ENCODE measurements around the gene ENTPD8.

The ENTPD8 gene, protein sequence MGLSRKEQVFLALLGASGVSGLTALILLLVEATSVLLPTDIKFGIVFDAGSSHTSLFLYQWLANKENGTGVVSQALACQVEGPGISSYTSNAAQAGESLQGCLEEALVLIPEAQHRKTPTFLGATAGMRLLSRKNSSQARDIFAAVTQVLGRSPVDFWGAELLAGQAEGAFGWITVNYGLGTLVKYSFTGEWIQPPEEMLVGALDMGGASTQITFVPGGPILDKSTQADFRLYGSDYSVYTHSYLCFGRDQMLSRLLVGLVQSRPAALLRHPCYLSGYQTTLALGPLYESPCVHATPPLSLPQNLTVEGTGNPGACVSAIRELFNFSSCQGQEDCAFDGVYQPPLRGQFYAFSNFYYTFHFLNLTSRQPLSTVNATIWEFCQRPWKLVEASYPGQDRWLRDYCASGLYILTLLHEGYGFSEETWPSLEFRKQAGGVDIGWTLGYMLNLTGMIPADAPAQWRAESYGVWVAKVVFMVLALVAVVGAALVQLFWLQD

DNA sequence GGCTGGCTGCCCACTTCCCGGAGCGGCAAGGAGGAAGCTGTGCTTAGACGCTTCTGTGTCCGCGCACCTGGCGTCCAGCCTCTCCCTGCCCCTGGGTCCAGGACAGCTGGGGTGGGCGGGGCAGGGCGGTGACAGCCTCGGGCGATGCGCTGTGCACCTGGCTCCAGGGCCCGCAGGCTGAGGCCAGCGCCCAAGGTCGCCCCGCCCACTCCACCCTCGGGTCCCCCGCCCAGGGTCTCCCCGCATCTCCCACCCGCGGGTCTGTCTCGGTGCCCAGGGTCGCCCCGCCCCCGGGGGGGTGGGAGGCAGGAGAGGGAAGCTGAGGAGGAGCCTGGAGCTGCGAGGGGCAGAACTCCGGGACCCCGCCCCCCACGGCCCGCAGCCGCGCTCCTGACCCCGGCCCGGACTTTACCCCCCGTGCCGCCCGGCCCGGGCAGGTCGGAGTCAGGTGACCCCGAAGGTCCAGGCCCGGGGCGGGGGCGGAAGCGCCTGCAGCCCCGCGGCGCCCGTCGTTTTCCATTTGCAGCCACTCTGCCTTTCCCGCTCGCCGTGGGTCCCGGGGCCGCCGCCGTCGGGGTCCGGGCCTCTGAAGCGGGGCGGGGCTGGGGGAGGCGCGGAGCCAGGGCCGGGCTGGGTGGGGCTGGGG lies at the start of gene ENTPD8:
Gene ENTPD8, minus strand, starts transcription at position 69 of the 646 bp plus-strand sequence. CDS start 3,072 bp downstream, outside the sequence.
- peak within 1 kb of the TSS; percentile 34 for H3K4me3 ChIP-seq (ENCODE audit: low read depth, low read length)

GRCh38 chr9:137490532-137491186 lies 49.5 kb upstream of the ENTPD8 start:
- H3K4me3 ChIP-seq (ENCODE audit: low read depth, low read length): no peak overlapping the region
- DNase-seq (ENCODE audit: low read depth): no peak

More for the DNA sequence above, at the start of gene ENTPD8:
- no peak for DNase-seq (ENCODE audit: low read depth)

DNA sequence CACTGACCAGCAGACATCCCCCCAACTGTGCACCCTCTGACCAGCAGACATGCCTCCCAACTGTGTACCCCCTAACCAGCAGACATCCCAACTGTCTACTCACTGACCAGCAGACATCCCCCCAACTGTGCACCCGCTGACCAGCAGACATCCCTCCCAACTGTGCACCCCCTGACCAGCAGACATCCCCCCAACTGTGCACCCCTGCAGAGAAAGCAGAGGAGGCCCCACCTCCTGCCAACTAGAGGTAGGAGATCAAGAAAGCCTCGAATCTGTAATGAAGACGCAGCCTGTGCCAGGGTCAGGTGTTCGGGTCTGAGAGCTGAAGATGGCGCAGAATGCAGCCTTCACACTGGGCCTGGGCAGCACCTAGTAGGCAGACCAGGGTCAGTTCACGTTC lies 47.7 kb upstream of the ENTPD8 start:
- DNase-seq (ENCODE audit: low read depth): no peak
- H3K4me3 ChIP-seq (ENCODE audit: low read depth, low read length): no peak overlapping the region

GRCh38 chr9:137488327-137488653 lies 47.1 kb upstream of the ENTPD8 start:
- no peak overlapping the region for H3K4me3 ChIP-seq (ENCODE audit: low read depth, low read length)
- no peak for DNase-seq (ENCODE audit: low read depth)

GRCh38 chr9:137487454-137488326 lies 46.5 kb upstream of the ENTPD8 start:
- DNase-seq (ENCODE audit: low read depth): no peak
- H3K4me3 ChIP-seq (ENCODE audit: low read depth, low read length): no peak overlapping the region

DNA sequence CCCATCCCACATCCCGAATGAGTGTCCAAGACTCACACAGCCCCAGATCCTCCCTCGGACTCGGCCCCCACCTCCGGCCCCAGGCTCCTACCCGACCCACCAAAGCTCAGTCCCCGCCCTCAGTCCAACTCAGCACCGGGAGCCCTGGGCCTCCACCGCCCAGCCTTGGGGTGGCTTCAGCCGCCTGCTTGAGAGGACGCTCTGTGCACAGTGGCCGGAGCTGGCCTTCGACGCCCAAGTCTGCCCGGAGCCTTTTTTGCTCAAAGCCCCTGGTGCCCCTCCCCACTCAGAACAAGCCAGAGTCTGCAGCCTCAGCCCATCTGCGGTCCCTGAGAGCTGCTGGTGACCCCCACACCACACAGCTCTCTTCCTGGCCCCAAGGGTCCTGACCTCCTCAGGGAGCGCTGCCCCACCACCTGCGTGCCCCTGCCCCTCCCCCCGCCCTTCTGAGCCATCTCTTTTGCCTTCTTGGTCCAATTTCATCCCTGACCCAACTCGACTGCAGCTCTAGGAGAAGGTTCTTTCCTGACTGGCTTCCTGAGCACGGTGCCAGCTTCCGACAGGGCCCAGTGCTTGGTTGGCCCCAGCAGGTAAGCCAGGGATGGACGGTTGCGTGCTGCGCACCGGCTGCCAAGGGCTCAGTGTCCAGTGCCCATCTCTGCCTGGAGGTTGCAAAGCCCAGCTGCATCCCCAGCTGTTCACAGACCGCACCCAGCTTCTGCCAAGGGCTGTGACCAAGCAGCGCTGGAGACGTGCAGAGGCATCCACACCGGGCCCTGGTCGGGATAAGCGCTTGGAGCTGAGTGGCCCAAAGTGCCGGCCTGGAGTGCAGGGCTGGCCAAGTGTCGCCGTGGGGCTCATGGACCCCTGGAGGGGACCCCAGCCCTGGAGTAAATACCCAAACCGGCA lies 45.6 kb upstream of the ENTPD8 start:
- no peak for DNase-seq (ENCODE audit: low read depth)
- no peak overlapping the region for H3K4me3 ChIP-seq (ENCODE audit: low read depth, low read length)

DNA sequence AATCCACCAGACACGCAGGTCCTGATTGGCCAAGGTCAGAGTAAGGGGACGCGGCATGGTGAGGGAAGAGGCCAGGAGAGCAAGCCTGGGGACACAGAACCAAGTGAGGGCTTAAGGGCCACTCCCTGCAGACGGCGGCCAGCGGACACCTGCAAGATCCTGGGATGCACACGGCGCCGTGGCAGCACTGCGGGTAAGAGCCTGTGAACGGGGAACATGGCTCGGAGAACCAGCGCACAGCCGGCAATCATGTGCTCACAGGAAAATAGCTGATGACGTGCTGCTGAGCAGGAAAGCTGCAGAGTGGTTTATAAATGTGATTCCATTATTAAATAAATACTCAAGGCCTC lies 45.0 kb upstream of the ENTPD8 start:
- H3K4me3 ChIP-seq (ENCODE audit: low read depth, low read length): no peak overlapping the region
- DNase-seq (ENCODE audit: low read depth): no peak

DNA sequence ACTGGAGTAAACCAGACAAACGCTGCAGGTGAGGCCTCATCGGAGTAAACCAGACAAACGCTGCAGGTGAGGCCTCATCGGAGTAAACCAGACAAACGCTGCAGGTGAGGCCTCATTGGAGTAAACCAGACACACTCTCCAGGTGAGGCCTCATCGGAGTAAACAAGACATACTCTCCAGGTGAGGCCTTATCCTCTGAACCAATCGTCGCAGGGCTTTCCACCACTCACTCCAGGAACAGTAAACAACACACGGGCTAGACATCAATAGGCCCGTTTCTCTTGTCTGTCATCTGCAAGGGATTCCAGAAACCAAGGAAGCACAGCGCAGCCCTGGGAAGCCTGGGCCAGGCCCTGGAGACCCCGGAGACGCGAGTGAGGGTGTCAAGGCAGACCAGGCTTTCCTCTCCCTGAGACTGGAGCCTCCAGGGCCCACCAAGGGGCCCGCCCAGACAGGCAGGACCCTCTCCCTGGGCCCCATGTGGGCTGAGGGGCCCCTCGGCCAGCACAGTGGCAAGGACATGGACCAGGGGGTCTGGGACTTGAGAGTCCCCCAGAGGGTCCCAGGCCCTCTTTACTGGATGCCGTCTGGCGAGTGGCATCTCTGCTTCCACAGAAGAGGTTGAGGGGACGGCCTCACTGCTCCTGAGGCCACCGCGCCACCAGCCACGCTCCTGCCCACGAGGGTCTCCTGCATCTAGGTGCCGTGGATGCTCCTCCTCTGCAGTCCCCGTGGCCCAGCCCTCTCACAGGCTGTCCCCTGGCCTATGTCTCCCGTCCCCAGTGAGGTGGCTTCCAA lies 44.4 kb upstream of the ENTPD8 start:
- no peak for DNase-seq (ENCODE audit: low read depth)
- H3K4me3 ChIP-seq (ENCODE audit: low read depth, low read length): no peak overlapping the region

- no peak for DNase-seq (ENCODE audit: low read depth)
- no peak overlapping the region for H3K4me3 ChIP-seq (ENCODE audit: low read depth, low read length)
These were observed 43.6 kb upstream of the ENTPD8 start for GRCh38 chr9:137484551-137485315.

GRCh38 chr9:137482094-137482781 lies 41.1 kb upstream of the ENTPD8 start:
- H3K4me3 ChIP-seq (ENCODE audit: low read depth, low read length): no peak overlapping the region
- DNase-seq (ENCODE audit: low read depth): peak; percentile 28

DNA sequence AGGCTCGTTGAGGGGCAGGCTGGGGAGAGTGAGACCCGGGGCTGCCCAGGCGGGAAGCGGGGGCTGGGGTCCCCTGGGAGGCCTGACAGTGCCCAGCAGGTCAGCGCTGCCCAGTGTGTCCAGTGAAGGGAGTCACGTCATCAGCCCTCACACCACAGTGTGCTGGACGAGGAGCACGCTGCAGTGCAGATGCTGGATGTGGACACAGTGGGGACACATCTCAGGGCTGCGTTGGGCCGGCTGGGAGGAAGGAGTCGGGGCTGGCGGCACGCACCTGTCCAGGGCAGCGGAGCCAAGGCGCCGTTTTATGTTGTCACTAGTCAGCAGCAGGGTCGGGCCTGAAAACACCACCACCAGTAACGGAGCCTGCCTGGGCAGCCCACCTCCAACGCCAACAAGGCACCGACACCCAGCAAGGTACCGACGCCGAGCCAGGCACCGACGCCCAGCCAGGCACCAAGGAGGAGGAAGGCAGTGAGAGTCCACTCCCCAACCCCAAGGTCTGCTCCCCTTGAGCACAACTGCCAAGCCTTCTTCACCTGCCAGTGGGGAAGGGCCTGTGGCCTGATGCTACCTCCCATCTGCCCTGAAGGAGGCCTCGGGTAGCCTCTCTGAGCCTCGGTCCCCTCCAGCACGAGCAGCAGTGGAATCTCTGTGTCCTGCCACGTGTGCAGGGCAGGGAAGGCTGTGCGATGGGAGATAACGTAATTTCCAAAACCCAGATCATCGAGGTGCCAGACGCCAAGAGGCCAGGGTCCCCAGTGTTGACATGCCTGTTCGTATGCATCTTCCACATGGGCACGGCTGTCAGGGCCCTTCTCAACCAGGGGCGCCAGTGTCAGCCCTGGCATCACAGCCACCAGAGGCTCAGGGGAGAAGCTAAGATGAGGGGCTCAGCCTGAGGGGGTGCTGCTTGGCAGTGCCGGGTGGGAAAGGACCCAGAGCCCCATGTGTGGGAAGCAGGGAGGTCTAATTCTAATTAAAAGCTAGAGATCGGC lies 39.8 kb upstream of the ENTPD8 start:
- no peak overlapping the region for H3K4me3 ChIP-seq (ENCODE audit: low read depth, low read length)
- no peak for DNase-seq (ENCODE audit: low read depth)

DNA sequence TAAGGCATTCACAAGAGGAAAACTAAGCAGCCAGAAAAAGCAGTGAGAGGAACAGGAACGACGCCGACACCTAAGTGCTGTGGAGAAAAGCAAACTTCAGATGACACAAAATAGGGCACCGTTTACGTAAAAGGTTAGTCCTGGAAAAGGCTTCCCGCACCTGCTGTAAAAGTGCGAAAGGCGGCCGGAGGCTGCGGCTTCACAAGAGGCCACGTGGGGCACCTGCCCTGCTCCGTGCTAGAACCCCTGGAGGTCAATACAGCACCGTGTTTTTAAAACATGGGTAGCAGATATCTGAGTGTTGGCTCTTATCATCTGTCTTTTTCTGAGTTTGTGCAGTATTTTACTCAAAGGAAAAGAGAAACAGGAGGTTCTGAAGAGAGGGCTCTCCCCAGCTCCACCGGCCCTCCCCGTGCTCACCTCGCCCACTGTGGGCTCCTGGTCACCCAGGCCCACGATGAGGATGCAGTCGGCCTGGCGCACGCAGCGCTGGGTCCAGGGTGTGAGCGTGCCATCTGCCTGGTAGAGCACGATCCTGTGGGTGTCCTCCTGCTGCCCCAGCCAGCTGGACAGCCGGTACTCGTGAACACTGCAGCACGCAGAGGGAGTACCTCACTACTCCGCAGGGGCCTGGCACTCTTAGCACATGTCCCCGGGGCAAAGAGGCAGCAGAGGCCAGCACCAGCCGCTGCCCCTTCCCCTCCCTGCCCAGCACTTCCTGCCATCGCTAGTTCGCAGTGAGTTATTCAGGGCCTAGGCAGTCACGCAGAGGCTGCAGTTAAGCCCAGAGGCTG lies 38.9 kb upstream of the ENTPD8 start:
- H3K4me3 ChIP-seq (ENCODE audit: low read depth, low read length): no peak overlapping the region
- no peak for DNase-seq (ENCODE audit: low read depth)

GRCh38 chr9:137478962-137479861 lies 38.1 kb upstream of the ENTPD8 start:
- no peak overlapping the region for H3K4me3 ChIP-seq (ENCODE audit: low read depth, low read length)
- DNase-seq (ENCODE audit: low read depth): no peak

DNA sequence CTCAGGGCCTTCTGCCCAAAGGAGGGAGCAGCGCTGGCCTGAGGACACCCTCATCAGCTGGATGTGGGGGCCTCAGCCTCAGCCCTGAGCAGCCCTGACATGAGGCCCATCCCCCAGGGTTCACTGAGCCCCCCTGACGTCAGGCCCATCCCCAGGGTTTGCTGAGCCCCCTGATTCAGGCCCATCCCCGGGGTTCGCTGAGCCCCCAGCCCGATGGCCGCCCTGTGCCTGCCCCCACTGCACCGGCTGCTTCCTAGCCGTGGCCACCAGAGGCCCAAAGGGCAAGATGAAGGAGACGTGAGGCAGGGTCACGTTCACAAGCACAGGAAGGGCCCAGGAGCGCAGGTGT lies 37.4 kb upstream of the ENTPD8 start:
- no peak overlapping the region for H3K4me3 ChIP-seq (ENCODE audit: low read depth, low read length)
- no peak for DNase-seq (ENCODE audit: low read depth)

Data from skeletal muscle cell (primary cell).